KMS-11 (cell line): Measurements from ENCODE around the gene NKX1-1.

Source experiments
- H2AFZ ChIP-seq: fragments of 200-600 bp; sonication (generic); 2 replicates; pipeline ENCODE4 v1.6.1; 2016; ENCODE audit warnings: antibody characterized with exemption, mixed run types, low read depth
- H3K27ac ChIP-seq: fragments of 200-600 bp; sonication (generic); 2 replicates; pipeline ENCODE4 v1.6.1; 2016; ENCODE audit warnings: mild to moderate bottlenecking, mixed run types
- H3K27me3 ChIP-seq: fragments of 200-600 bp; sonication (generic); 2 replicates; pipeline ENCODE4 v1.6.1; 2017; ENCODE audit warnings: mild to moderate bottlenecking, low read depth, mixed run types, moderate library complexity; ENCODE audit not compliant: insufficient read depth
- H3K36me3 ChIP-seq: fragments of 200-600 bp; sonication (generic); 2 replicates; pipeline ENCODE4 v1.6.1; 2017; ENCODE audit warnings: mild to moderate bottlenecking, mixed run types; ENCODE audit not compliant: insufficient read depth
- H3K4me1 ChIP-seq: fragments of 200-600 bp; sonication (generic); 2 replicates; pipeline ENCODE4 v1.6.1; 2016; ENCODE audit warnings: mild to moderate bottlenecking, low read depth, mixed run types; ENCODE audit not compliant: poor library complexity, severe bottlenecking
- H3K4me2 ChIP-seq: fragments of 200-600 bp; sonication (generic); 2 replicates; pipeline ENCODE4 v1.7.0; 2016; ENCODE audit warnings: mild to moderate bottlenecking, mixed run types
- H3K4me3 ChIP-seq: fragments of 200-600 bp; sonication (generic); IDR thresholded peaks from 2 replicates; pipeline ENCODE4 v1.6.1; 2017; ENCODE audit warnings: low read depth, low read length, mixed read lengths; ENCODE audit not compliant: insufficient read depth
- H3K79me2 ChIP-seq: fragments of 200-600 bp; sonication (generic); 2 replicates; pipeline ENCODE4 v1.6.1; 2016; ENCODE audit warnings: low read depth, mixed run types; ENCODE audit not compliant: insufficient read depth
- H3K9ac ChIP-seq: fragments of 200-600 bp; sonication (generic); 2 replicates; pipeline ENCODE4 v1.6.1; 2016; ENCODE audit warnings: mild to moderate bottlenecking, mixed run types
- H4K20me1 ChIP-seq: fragments of 200-600 bp; sonication (generic); 2 replicates; pipeline ENCODE4 v1.6.1; 2016; ENCODE audit warnings: mild to moderate bottlenecking, mixed run types; ENCODE audit not compliant: insufficient read depth
- CTCF ChIP-seq: fragments of 200-600 bp; sonication (generic); conservative IDR thresholded peaks from 2 replicates; pipeline ENCODE4 v1.6.1; 2017; ENCODE audit warnings: low read depth, mild to moderate bottlenecking, antibody characterized with exemption, low read length, moderate library complexity, mixed read lengths

The NKX1-1 gene

DNA sequence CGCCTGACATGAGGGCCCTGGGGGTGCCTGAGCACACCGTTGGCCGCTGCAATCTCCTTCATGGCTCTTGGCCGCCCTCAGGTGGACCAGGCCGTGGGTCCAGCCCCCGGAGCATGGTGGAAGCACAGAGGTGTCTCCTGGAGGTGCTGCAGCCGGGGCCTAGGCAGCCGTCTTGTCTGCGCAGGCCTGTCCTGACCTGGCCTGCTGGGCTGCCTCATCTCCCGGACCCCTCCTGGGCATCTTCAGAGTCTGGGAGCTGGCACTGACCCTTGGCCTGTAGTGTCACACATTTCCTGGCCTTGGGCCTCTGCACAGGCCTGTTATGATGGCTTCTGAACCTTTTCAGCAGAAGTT is 38.3 kb downstream of the NKX1-1 start:
- no peaks in the 10 kb centered on the region for H3K79me2 ChIP-seq
- no peaks in the 10 kb centered on the region for H3K36me3 ChIP-seq
- H3K9ac ChIP-seq = no peak overlapping the region
- H3K27me3 ChIP-seq = no peaks in the 10 kb centered on the region
- no peak overlapping the region for H2AFZ ChIP-seq
- no peaks in the 10 kb centered on the region for H4K20me1 ChIP-seq
- H3K4me2 ChIP-seq = no peak overlapping the region
- no peak for TF ChIP-seq CTCF
- no peak overlapping the region for H3K4me3 ChIP-seq
- H3K27ac ChIP-seq = no peak overlapping the region
- no peaks in the 10 kb centered on the region for H3K4me1 ChIP-seq

DNA sequence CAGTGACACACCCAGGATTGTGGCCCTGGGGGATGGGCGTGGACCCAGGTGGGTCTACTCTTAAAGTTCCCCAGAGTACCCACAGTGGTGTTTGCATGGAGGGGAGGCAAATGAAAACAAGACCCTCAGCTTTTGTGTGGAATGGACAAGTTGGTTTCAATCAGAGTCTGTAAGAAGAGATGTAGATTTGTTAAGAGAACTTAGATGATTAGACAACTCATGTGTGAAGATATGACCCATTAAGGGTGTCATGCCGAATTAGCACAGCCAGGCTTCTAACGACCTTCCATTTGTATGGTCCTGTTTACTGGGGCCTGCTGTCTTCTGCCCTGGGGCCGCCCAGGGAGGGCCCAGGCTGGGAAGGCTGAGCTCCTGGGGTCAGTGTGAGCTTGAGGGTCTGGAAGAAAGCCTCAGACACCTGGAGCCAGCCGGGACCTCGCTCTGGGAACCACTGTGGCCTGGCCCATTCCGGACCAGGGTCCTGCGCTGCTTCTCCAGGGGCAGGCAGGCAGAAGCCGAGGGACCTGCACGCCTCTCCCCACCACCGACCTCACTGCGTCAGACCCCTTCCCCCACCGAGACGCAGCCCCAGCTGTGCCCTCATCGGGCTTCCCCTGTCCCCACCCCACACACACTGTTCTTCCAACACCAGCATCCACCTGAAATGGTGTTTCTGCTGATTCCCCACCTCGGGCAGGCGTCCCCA is 38.9 kb downstream of the NKX1-1 start:
- TF ChIP-seq CTCF = no peak
- Histone ChIP-seq H3K79me2 (no peaks in the 10 kb centered on the region), H3K4me1 (no peaks in the 10 kb centered on the region), H3K9ac (no peak overlapping the region), H2AFZ (no peak overlapping the region), H3K4me3 (no peak overlapping the region), H3K27me3 (no peaks in the 10 kb centered on the region), H3K36me3 (no peaks in the 10 kb centered on the region), H4K20me1 (no peaks in the 10 kb centered on the region), H3K4me2 (no peak overlapping the region), H3K27ac (no peak overlapping the region)

- no peaks in the 10 kb centered on the region for H3K36me3 ChIP-seq
- H3K9ac ChIP-seq = no peak overlapping the region
- no peak overlapping the region for H2AFZ ChIP-seq
- H3K27ac ChIP-seq = no peak overlapping the region
- H3K4me2 ChIP-seq = no peak overlapping the region
- no peaks in the 10 kb centered on the region for H3K79me2 ChIP-seq
- H4K20me1 ChIP-seq = no peaks in the 10 kb centered on the region
- H3K4me3 ChIP-seq = no peak overlapping the region
- no peaks in the 10 kb centered on the region for H3K4me1 ChIP-seq
- H3K27me3 ChIP-seq = no peaks in the 10 kb centered on the region
- TF ChIP-seq CTCF = no peak
Measured at GRCh38 chr4:1366371-1367229, 39.6 kb downstream of the NKX1-1 start.

DNA sequence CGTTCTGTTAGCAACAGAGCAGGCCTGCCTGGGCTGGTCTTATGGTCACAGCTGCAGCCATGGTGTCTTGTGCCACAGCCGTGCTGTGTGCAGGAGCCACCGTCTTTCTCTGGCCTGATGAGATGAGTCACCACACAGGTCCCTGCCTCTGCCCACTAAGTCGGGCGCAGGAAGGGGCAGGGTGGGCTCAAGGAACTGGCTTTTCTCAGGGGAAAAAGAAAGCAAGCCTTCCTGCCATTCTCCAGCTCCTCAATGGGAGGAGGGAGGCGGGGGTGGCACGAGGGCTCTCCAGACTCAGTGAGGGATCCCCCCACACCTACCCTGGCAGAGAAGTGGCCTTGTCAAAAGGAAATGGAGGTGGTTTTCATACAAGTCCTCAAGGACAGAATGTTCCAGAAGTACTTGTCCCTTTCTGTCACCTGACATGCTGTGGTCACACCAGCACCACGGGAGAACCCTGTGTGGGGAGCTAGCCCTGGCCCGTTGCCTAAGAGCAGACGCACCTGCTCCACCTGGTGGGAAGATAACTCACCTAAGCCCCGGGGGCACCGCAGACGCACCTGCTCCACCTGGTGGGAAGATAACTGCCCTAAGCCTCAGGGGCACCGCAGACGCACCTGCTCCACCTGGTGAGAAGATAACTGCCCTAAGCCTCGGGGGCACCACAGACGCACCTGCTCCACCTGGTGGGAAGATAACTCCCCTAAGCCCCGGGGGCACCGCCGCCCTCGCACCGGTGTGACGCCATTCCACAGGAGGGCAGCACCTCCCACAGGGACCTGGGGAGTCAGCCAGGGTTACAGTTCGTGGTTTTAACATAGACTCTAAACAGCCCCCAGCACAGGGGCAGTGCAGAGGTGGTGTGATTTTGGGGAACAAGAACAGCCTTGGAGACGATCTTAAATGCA is 40.7 kb downstream of the NKX1-1 start:
- Histone ChIP-seq H3K9ac (no peak overlapping the region), H3K4me1 (no peaks in the 10 kb centered on the region)

More for the DNA sequence above, 40.7 kb downstream of the NKX1-1 start:
- TF ChIP-seq CTCF = no peak
- no peak overlapping the region for H2AFZ ChIP-seq
- no peaks in the 10 kb centered on the region for H3K27me3 ChIP-seq
- no peaks in the 10 kb centered on the region for H3K36me3 ChIP-seq
- H4K20me1 ChIP-seq = no peaks in the 10 kb centered on the region
- H3K27ac ChIP-seq = no peak overlapping the region
- no peaks in the 10 kb centered on the region for H3K79me2 ChIP-seq
- H3K4me3 ChIP-seq = no peak overlapping the region
- H3K4me2 ChIP-seq = no peak overlapping the region
